ENCODE results near the gene CYBB.

DNA sequence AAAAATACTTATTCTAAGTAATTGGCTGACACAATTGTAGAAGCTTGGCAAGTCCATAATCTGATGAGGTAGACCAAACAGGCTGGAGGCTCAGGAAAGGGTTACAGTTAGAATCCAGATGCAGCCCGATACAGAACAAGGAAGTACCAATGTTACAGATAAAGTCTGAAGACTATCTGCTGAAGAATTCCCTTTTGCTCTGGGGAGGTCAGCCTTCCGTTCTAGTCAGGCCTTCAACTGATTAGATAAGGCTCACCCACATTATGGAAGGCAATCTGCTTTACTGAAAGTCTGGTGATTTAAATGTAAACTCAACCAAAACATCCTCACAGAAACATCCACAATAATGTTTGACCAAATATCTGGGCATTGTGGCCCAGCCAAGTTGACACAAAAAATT lies 74.9 kb downstream of the CYBB start:
- TF ChIP-seq ZFP30 (CRISPR knock-in tag; IDR thresholded peaks at IDR 0.05) = no peak
- TF ChIP-seq PPARA (CRISPR knock-in tag; IDR thresholded peaks at IDR 0.05; ENCODE audit: borderline replicate concordance) = no peak
- TF ChIP-seq TCF4 (CRISPR knock-in tag; IDR thresholded peaks at IDR 0.05; ENCODE audit: borderline replicate concordance) = no peak
- no peak for TF ChIP-seq ESRRG (CRISPR knock-in tag; IDR thresholded peaks at IDR 0.05)
- TF ChIP-seq TSHZ2 (CRISPR knock-in tag; IDR thresholded peaks at IDR 0.05) = no peak
- TF ChIP-seq SNAI2 (CRISPR knock-in tag; IDR thresholded peaks at IDR 0.05) = no peak
- TF ChIP-seq, protein P1, sequence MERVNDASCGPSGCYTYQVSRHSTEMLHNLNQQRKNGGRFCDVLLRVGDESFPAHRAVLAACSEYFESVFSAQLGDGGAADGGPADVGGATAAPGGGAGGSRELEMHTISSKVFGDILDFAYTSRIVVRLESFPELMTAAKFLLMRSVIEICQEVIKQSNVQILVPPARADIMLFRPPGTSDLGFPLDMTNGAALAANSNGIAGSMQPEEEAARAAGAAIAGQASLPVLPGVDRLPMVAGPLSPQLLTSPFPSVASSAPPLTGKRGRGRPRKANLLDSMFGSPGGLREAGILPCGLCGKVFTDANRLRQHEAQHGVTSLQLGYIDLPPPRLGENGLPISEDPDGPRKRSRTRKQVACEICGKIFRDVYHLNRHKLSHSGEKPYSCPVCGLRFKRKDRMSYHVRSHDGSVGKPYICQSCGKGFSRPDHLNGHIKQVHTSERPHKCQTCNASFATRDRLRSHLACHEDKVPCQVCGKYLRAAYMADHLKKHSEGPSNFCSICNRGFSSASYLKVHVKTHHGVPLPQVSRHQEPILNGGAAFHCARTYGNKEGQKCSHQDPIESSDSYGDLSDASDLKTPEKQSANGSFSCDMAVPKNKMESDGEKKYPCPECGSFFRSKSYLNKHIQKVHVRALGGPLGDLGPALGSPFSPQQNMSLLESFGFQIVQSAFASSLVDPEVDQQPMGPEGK (CRISPR knock-in tag; IDR thresholded peaks at IDR 0.05; ENCODE audit: borderline replicate concordance) = no peak
- TF ChIP-seq ZNF565 (CRISPR knock-in tag; conservative IDR thresholded peaks at IDR 0.05; ENCODE audit: low read depth) = no peak
- TF ChIP-seq TOX (CRISPR knock-in tag; IDR thresholded peaks at IDR 0.05; ENCODE audit: borderline replicate concordance) = no peak
- TF ChIP-seq CSDC2 (CRISPR knock-in tag; IDR thresholded peaks at IDR 0.05) = no peak
